RCC 7860 (cell line): ENCODE measurements around the gene ORM2.
A peak's percentile ranks its signal among the peaks of the same experiment; 100 is the strongest.

Source experiments
- DNase-seq: peaks from one replicate; pipeline ENCODE4 v3.0.0-alpha.2; 2015; ENCODE audit warnings: low spot score
- FAIRE-seq: peaks from 2 replicates; lab custom pipeline; 2012; peaks lifted over from hg19 to GRCh38; lab: Jason Lieb, UNC

The ORM2 gene

DNA sequence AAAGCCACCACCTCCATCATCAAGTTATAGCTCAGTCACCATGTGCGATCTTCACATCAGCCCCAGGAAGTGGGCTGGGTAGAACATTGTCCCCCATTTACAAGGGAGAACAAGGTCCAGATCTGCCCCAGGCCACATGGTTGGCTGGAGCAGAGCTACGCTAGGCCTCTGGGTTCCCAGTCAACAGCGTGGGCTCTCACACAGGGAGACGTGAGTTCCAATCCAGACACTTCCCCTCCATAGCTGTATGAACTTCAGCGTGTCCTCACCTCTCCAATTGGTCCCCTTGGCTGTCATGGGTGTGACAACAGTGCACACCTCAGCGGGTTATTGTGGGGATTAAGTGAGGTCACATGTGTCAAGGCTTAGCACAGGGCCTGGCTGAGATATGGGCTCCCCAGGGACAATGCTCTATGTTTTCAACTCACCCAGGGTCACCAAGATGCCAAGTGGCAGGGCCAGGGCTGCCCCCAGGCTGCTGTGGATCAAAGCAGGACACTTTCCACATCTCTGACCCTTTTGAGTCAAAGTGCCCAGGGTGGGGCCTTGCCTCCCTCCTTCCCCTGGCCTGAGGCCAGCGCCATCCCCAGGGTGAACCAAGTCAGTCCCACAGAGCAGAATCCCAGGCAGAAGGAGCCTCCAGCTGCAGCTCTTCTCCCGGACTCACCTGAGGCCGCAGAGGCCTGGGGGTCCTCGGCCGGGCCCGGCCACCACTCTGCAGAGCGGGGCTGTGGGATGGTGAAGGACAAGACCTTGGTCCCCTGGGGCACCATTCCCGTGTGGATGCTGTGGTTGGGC lies 38.3 kb downstream of the ORM2 start:
- FAIRE-seq = no peak
- no peak for DNase-seq

GRCh38 chr9:114369216-114370130 lies 39.8 kb downstream of the ORM2 start:
- no peak for FAIRE-seq
- DNase-seq = no peak

GRCh38 chr9:114370251-114370967 lies 40.7 kb downstream of the ORM2 start:
- FAIRE-seq = no peak
- no peak for DNase-seq

DNA sequence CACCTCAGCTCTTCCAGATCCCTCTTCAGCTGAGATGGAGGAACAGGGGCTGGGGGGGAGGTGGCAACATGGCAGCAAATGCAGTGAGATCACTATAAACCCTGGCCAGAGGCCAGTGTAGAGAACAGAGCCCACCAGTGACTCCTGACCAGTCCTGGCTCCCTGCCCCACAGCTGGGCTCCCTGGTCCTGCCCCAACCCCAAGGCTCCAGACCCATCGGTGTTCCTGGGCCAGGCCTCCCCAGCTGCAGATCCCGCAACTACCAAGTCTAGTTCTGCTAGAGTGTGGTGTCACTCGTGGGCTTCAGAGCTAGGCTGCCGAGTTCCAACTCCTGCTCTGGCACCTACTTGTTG lies 41.3 kb downstream of the ORM2 start:
- no peak for FAIRE-seq

GRCh38 chr9:114371343-114371944 lies 41.8 kb downstream of the ORM2 start:
- FAIRE-seq (no peak), DNase-seq (no peak)

More for the DNA sequence above, 41.3 kb downstream of the ORM2 start:
- no peak for DNase-seq

GRCh38 chr9:114371973-114372917 lies 42.6 kb downstream of the ORM2 start:
- peak; percentile 78 for DNase-seq

DNA sequence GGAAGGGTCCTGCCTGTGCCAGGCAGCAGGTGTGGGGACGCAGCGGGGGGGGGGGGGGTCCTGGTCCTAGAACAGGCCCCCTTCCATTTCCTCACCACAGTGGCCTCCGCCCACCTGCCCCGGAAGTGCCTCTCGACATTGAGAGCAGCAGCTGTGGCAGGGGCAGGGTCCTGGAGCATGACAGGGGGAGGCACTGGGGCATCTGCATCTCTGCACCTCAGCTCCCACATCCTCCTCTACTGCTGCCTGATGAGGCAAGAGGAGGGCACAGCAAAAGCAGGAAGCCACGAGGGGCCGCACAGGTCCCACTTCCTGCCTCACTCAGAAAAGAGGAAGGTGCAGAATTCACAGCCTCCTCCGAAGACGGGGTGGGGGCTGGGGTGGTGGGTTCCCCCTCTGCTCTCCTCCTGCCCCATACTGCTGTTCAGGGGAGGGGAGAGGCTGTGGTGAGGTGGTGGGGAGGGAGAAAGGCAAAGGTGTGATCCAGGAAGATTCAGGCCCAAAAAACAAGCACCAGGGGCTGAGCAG lies 43.3 kb downstream of the ORM2 start:
- no peak for FAIRE-seq
- peak; percentile 44 for DNase-seq

More at GRCh38 chr9:114371973-114372917, 42.6 kb downstream of the ORM2 start:
- peak; percentile 87 for FAIRE-seq

GRCh38 chr9:114373960-114374730 lies 44.5 kb downstream of the ORM2 start:
- FAIRE-seq = no peak
- DNase-seq = no peak

GRCh38 chr9:114374936-114375335 lies 45.3 kb downstream of the ORM2 start:
- DNase-seq = no peak
- FAIRE-seq = no peak

DNA sequence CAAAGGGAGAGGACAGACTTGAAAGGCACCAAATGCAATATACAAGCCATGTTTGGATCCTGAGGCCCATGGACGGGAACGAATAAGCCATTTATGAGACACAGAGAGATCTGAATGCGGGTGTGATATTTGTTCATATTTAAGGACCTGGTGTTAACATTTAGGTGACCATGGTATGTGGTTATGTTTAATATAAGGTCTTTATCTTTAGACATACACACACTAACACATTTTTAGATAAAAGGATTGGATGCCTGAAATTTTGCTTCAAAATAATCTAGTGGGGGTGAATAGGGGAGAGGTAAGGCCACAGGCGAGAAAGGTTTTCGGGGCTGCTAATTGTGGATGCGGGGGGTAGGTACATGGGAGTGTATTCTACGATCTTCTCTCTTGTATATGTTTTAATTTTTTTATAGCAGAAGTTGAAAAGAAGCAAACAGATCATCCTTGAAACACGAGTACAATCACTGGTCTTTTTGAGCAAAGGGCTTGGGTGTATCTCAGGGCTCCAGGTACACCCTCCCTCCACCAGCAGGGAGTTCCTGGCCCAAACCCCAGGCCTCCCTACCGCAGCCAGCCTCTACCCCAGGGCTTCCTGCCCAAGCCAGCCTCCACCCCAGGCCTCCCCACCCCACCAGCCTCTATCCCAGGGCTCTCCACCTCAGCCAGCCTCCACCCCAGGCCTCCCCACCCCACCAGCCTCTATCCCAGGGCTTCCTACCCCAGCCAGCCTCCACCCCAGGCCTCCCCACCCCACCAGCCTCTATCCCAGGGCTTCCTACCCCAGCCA lies 45.9 kb downstream of the ORM2 start:
- DNase-seq (no peak), FAIRE-seq (no peak)

GRCh38 chr9:114376586-114377445 lies 47.1 kb downstream of the ORM2 start:
- no peak for FAIRE-seq
- no peak for DNase-seq

DNA sequence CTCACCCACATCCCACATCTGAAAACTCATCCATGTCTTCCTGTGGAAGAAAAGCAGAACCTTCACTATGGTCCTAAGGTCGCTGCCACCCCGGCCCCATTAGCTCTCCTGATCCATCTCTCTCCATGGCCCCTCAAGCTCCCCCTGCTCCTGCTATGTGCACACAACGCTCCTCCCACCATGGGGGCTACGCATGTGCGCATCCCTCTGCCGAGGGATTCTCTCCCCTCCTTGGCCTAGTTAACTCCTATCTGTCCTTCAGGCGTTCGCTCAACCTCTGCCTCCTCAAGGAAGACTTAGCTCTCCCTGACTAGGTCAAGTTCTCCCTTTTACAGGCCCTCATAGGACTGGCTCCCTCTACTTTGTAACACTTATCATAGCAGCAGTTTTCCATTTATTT lies 48.3 kb downstream of the ORM2 start:
- no peak for FAIRE-seq

GRCh38 chr9:114378883-114379282 lies 49.2 kb downstream of the ORM2 start:
- DNase-seq (no peak), FAIRE-seq (no peak)

More for the DNA sequence above, 48.3 kb downstream of the ORM2 start:
- no peak for DNase-seq
